H9 (cell line): Measurements from ENCODE around the gene UCKL1. TPM values are rescaled to one million over a fixed set of nuclear protein-coding genes. Genes with fewer than 3 reads are reported as not detected.

Source experiments
- DNase-seq: peaks from one replicate; pipeline ENCODE4 v3.0.0-alpha.2; 2017
- H2AFZ ChIP-seq: one replicate; pipeline ENCODE4 v1.6.1; 2013; ENCODE audit warnings: mild to moderate bottlenecking, low read length, control low read depth, moderate library complexity
- H2AK5ac ChIP-seq: 2 replicates; pipeline ENCODE4 v1.6.1; 2013; ENCODE audit warnings: low read length, control low read depth, mixed read lengths; ENCODE audit not compliant: insufficient read length
- H2BK120ac ChIP-seq: one replicate; pipeline ENCODE4 v1.6.1; 2013; ENCODE audit warnings: low read depth, mild to moderate bottlenecking, low read length, control low read depth, inconsistent platforms; ENCODE audit not compliant: poor library complexity, severe bottlenecking
- H2BK12ac ChIP-seq: 2 replicates; pipeline ENCODE4 v1.6.1; 2013; ENCODE audit warnings: low read length, control low read depth, mixed read lengths, low read depth; ENCODE audit not compliant: insufficient read length
- H2BK15ac ChIP-seq: 2 replicates; pipeline ENCODE4 v1.6.1; 2013; ENCODE audit warnings: low read depth, low read length, control low read depth
- H2BK20ac ChIP-seq: one replicate; pipeline ENCODE4 v1.6.1; 2013; ENCODE audit warnings: low read depth, mild to moderate bottlenecking, low read length, control low read depth, inconsistent platforms; ENCODE audit not compliant: poor library complexity, severe bottlenecking
- H2BK5ac ChIP-seq: 2 replicates; pipeline ENCODE4 v1.6.1; 2013; ENCODE audit warnings: low read length, control low read depth, mixed read lengths; ENCODE audit not compliant: insufficient read length
- H3K14ac ChIP-seq: 2 replicates; pipeline ENCODE4 v1.6.1; 2013; ENCODE audit warnings: low read length, control low read depth; ENCODE audit not compliant: insufficient read depth
- H3K18ac ChIP-seq: 2 replicates; pipeline ENCODE4 v1.6.1; 2013; ENCODE audit warnings: low read depth, mild to moderate bottlenecking, mixed read lengths, low read length, control low read depth; ENCODE audit not compliant: insufficient read length
- H3K23ac ChIP-seq: 2 replicates; pipeline ENCODE4 v1.6.1; 2013; ENCODE audit warnings: low read length, control low read depth, mixed read lengths, low read depth; ENCODE audit not compliant: insufficient read length
- H3K23me2 ChIP-seq: 2 replicates; pipeline ENCODE4 v1.6.1; 2013; ENCODE audit warnings: low read depth, mild to moderate bottlenecking, mixed read lengths, low read length, control low read depth; ENCODE audit not compliant: insufficient read length, poor library complexity, severe bottlenecking
- H3K27ac ChIP-seq: 2 replicates; pipeline ENCODE4 v1.5.1; 2013; ENCODE audit warnings: low read length, control low read depth, mixed read lengths, low read depth; ENCODE audit not compliant: insufficient read length
- H3K27me3 ChIP-seq: 2 replicates; pipeline ENCODE4 v1.6.1; 2013; ENCODE audit warnings: low read length, control low read depth, inconsistent platforms; ENCODE audit not compliant: insufficient read depth
- H3K4ac ChIP-seq: 2 replicates; pipeline ENCODE4 v1.6.1; 2013; ENCODE audit warnings: low read depth, mild to moderate bottlenecking, control low read depth, inconsistent platforms, low read length, moderate library complexity
- H3K4me1 ChIP-seq: 2 replicates; pipeline ENCODE4 v1.6.1; 2013; ENCODE audit warnings: low read length, control low read depth, inconsistent platforms; ENCODE audit not compliant: insufficient read depth
- H3K4me2 ChIP-seq: 2 replicates; pipeline ENCODE4 v1.6.1; 2013; ENCODE audit warnings: low read length, control low read depth, mixed read lengths; ENCODE audit not compliant: insufficient read length, insufficient read depth
- H3K56ac ChIP-seq: 2 replicates; pipeline ENCODE4 v1.6.1; 2013; ENCODE audit warnings: low read depth, mild to moderate bottlenecking, mixed read lengths, low read length, control low read depth; ENCODE audit not compliant: insufficient read length
- H3K79me1 ChIP-seq: 2 replicates; pipeline ENCODE4 v1.6.1; 2013; ENCODE audit warnings: low read depth, mild to moderate bottlenecking, moderate library complexity, low read length, control low read depth, inconsistent platforms; ENCODE audit not compliant: insufficient read depth, poor library complexity, severe bottlenecking
- H3K79me2 ChIP-seq: 2 replicates; pipeline ENCODE4 v1.6.1; 2013; ENCODE audit warnings: low read length, control low read depth, inconsistent platforms; ENCODE audit not compliant: insufficient read depth
- H3K9ac ChIP-seq: 2 replicates; pipeline ENCODE4 v1.6.1; 2013; ENCODE audit warnings: low read length, control low read depth, mixed read lengths; ENCODE audit not compliant: insufficient read length; ENCODE audit errors: extremely low read depth
- H3K9me3 ChIP-seq: one replicate; pipeline ENCODE4 v1.6.1; 2013; ENCODE audit warnings: low read depth, low read length, inconsistent platforms; ENCODE audit not compliant: control insufficient read depth
- H3T11ph ChIP-seq: one replicate; pipeline ENCODE4 v1.6.1; 2013; ENCODE audit warnings: mild to moderate bottlenecking, low read length, control low read depth, inconsistent platforms
- H4K20me1 ChIP-seq: one replicate; pipeline ENCODE4 v1.6.1; 2013; ENCODE audit not compliant: control insufficient read depth, insufficient read length, insufficient read depth
- H4K5ac ChIP-seq: 2 replicates; pipeline ENCODE4 v1.6.1; 2013; ENCODE audit warnings: low read depth, mild to moderate bottlenecking, mixed read lengths, low read length, control low read depth; ENCODE audit not compliant: insufficient read length
- H4K8ac ChIP-seq: replicated peaks from 2 replicates; pipeline ENCODE4 v1.6.1; 2013; ENCODE audit warnings: low read length, control low read depth, mixed read lengths, low read depth; ENCODE audit not compliant: insufficient read length
- H4K91ac ChIP-seq: 2 replicates; pipeline ENCODE4 v1.6.1; 2013; ENCODE audit warnings: low read depth, mild to moderate bottlenecking, moderate library complexity, mixed read lengths, low read length, control low read depth; ENCODE audit not compliant: insufficient read length
- H3K27ac Mint-ChIP-seq, 3 experiments: 2 replicates in 2 of 3; 3 replicates in 1 of 3; pipeline ENCODE4 v1.8.0; 2020 to 2021; ENCODE audit warnings: mixed read lengths in 3 of 3, mild to moderate bottlenecking in 1 of 3, moderate library complexity in 1 of 3
- H3K27me3 Mint-ChIP-seq: 2 replicates; pipeline ENCODE4 v1.8.0; 2021; ENCODE audit warnings: low read depth, mild to moderate bottlenecking, moderate library complexity, mixed read lengths
- H3K36me3 Mint-ChIP-seq, 3 experiments: 2 replicates in 2 of 3; 3 replicates in 1 of 3; pipeline ENCODE4 v1.8.0; 2020 to 2021; ENCODE audit warnings: low read depth in 3 of 3, mixed read lengths in 3 of 3; ENCODE audit not compliant: insufficient read depth in 1 of 3
- H3K4me1 Mint-ChIP-seq, 2 experiments: 2 replicates each; pipeline ENCODE4 v1.8.0; 2020; ENCODE audit warnings: mixed read lengths in 2 of 2
- H3K4me3 Mint-ChIP-seq, 2 experiments: 2 replicates in 1 of 2; 3 replicates in 1 of 2; pipeline ENCODE4 v1.8.0; 2020 to 2021; ENCODE audit warnings: mild to moderate bottlenecking in 2 of 2, mixed read lengths in 2 of 2, moderate library complexity in 1 of 2
- H3K9me3 Mint-ChIP-seq, 2 experiments: 2 replicates in 1 of 2; 3 replicates in 1 of 2; pipeline ENCODE4 v1.8.0; 2020; ENCODE audit warnings: mild to moderate bottlenecking in 2 of 2, mixed read lengths in 2 of 2, moderate library complexity in 1 of 2
- CTCF ChIP-seq: fragments of 200-600 bp; sonication (generic); conservative IDR thresholded peaks from 3 replicates; pipeline ENCODE4 v1.8.0; 2021; ENCODE audit warnings: antibody characterized with exemption, mild to moderate bottlenecking
- WGBS: extraction: QIAGEN DNeasy Blood & Tissue Kit; methylation state at CpG from one replicate; pipeline ENCODE4 v1.1.7; 2013; ENCODE audit warnings: missing lambda C conversion rate, low lambda C conversion rate, mixed read lengths; ENCODE audit not compliant: insufficient read length; ENCODE audit errors: extremely low coverage; 5-methylcytosine and 5-hydroxymethylcytosine counted together
- total RNA-seq: library from RNA; stranded (reverse); gene quantifications from 2 replicates; pipeline ENCODE4 v1.2.1, GENCODE V29; 2021

The UCKL1 gene
- total RNA-seq, 1 experiment from 2014 or later = 40.9 TPM

DNA sequence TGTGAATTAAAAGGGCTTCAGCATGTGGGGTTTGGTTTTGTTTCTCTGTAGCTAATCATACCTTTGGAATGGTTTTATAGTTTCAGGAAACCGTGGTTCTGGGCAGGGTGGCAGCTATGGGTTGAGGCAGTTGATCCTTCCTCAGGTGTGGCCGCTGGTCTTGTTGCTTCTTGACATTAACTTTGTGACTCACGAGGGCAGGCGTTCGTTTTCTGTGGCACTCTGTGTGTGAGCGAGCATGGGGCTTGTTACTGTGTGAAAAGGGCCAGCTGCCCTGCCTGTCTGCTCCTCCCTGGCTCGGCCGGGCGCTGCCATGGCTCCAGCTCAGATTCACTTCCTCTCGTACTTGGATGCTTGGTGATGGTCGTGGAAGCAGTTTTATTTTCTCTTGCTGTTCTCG lies 45.0 kb downstream of the UCKL1 start:
- no peak overlapping the region for H2BK12ac ChIP-seq
- no peaks in the 10 kb centered on the region for H3K23me2 ChIP-seq
- no peak overlapping the region for H4K91ac ChIP-seq
- no peak for TF ChIP-seq CTCF
- peak overlapping the region; percentile 68 to 91 (median 82); a peak in 4 of 7 replicates for H3K27ac Mint-ChIP-seq
- WGBS = no CpG with 5 or more reads among the region's 12 CpGs
- H2AK5ac ChIP-seq = no peak overlapping the region
- H4K8ac ChIP-seq = no peak overlapping the region
- no peaks in the 10 kb centered on the region for H3K79me1 ChIP-seq
- H3K56ac ChIP-seq = no peak overlapping the region
- H3K9me3 ChIP-seq = no peaks in the 10 kb centered on the region
- peaks cover 7 to 15% (median 8%) of the 10 kb centered on the region in 3 experiments; a peak in 6 of 7 replicates for H3K36me3 Mint-ChIP-seq
- H3K14ac ChIP-seq = no peak overlapping the region
- H2BK120ac ChIP-seq = no peak overlapping the region
- no peaks in the 10 kb centered on the region for H3K27me3 ChIP-seq
- H2BK5ac ChIP-seq = no peak overlapping the region
- no peak overlapping the region for H3K4ac ChIP-seq
- H3K27ac ChIP-seq = no peak overlapping the region
- no peak overlapping the region for H2BK20ac ChIP-seq
- H3K27me3 Mint-ChIP-seq = no peaks in the 10 kb centered on the region
- H3K79me2 ChIP-seq = no peaks in the 10 kb centered on the region; the same call in 1 of the 2 replicates
- H3K4me2 ChIP-seq = no peak overlapping the region
- no peak overlapping the region for H2BK15ac ChIP-seq
- no peaks in the 10 kb centered on the region for H3K4me1 ChIP-seq
- peaks cover 16 to 19% of the 10 kb centered on the region in 2 experiments for H3K4me1 Mint-ChIP-seq
- no peak overlapping the region for H3T11ph ChIP-seq
- H3K9ac ChIP-seq = no peak overlapping the region
- DNase-seq = no peak
- no peak overlapping the region for H3K18ac ChIP-seq
- no peak overlapping the region for H3K4me3 Mint-ChIP-seq
- H3K23ac ChIP-seq = no peak overlapping the region
- H4K20me1 ChIP-seq = no peaks in the 10 kb centered on the region
- no peak overlapping the region for H2AFZ ChIP-seq
- H4K5ac ChIP-seq = no peak overlapping the region
- peaks cover 2 to 6% of the 10 kb centered on the region in 2 experiments; a peak in 4 of 5 replicates for H3K9me3 Mint-ChIP-seq
